Adrenal gland (tissue), 19 donors: ENCODE measurements around the gene UPF3B. TPM values are rescaled to one million over a fixed set of nuclear protein-coding genes. Genes with fewer than 3 reads are reported as not detected.

Experiments used
- DNase-seq, 7 donors: peaks; one replicate each; pipeline ENCODE4 v3.0.0-alpha.2; 2019 to 2020
- H3K27ac ChIP-seq, 5 donors: fragments of 200-600 bp; sonication (generic) in 4 of 5; 1 replicate in 3 of 5; 2 replicates in 2 of 5; pipeline versions ENCODE4 v1.5.1 to v1.8.0; 2016 to 2020; ENCODE audit warnings: mild to moderate bottlenecking in 1 of 5
- H3K27me3 ChIP-seq: fragments of 200-600 bp; 2 replicates; pipeline ENCODE4 v1.8.0; 2021
- H3K36me3 ChIP-seq, 2 donors: fragments of 200-600 bp; replicated peaks in 1 of 2; 1 replicate in 1 of 2; 2 replicates in 1 of 2; pipeline versions ENCODE4 v1.5.1 to v1.8.0; 2018 to 2022
- H3K4me1 ChIP-seq, 2 donors: fragments of 200-600 bp; replicated peaks in 1 of 2; 1 replicate in 1 of 2; 2 replicates in 1 of 2; pipeline versions ENCODE4 v1.5.1 to v1.8.0; 2018 to 2021
- H3K4me3 ChIP-seq, 4 donors: fragments of 200-600 bp; sonication (generic) in 3 of 4; one replicate each; pipeline ENCODE4 v1.5.1; 2016 to 2018
- H3K9me3 ChIP-seq, 3 donors: fragments of 200-600 bp; sonication (generic) in 1 of 3; replicated peaks in 1 of 3; 1 replicate in 2 of 3; 2 replicates in 1 of 3; pipeline versions ENCODE4 v1.5.1 to v1.8.0; 2016 to 2021
- POLR2A ChIP-seq, 2 donors: fragments of 450-650 bp; IDR thresholded peaks; one replicate each; pipeline ENCODE4 v1.6.1; 2017; ENCODE audit warnings: antibody characterized with exemption in 2 of 2, mild to moderate bottlenecking in 2 of 2, moderate library complexity in 1 of 2
- WGBS, 4 donors: extraction: QIAGEN DNeasy Blood & Tissue Kit in 2 of 4; methylation state at CpG; one replicate each; pipeline versions ENCODE4 v1.1.5 to v1.1.7; 2013 to 2017; 5-methylcytosine and 5-hydroxymethylcytosine counted together
- intact Hi-C, 2 donors: fragments of 100-400 bp; cut with DNase I; formaldehyde crosslinking; loops; one replicate each; pipeline versions ENCODE4 v1.14.1 to v1.15.0; 2022 to 2023
- long read RNA-seq, 10 donors: library from polyadenylated mRNA in 3 of 10; unstranded in 2 of 10; stranded (forward) in 1 of 10; transcript quantifications; one replicate each; pipeline ENCODE4 v2.0.0 and lab custom pipeline, GENCODE V29; 2021 to 2026
- polyA plus RNA-seq, 3 donors: library from polyadenylated mRNA; stranded (reverse); fragments of 200-250 nt in 2 of 3; fragments of 350-450 nt in 1 of 3; fragmentation: Illumina TruSeq in 1 of 3; extraction: RNeasy Lipid Tissue Mini Kit (QIAGEN cat#74804) in 1 of 3; gene quantifications; one replicate each; pipeline ENCODE4 v1.2.3, GENCODE V29; 2013 to 2014
- total RNA-seq, 9 donors: library from RNA; depleted of rRNA in 4 of 9; stranded (reverse); fragments of >200 nt in 4 of 9; fragments of 120-200 nt in 1 of 9; fragmentation: NEBNext Ultra II Directional in 1 of 9; extraction: Animal tissue kit (Norgen Biotek cat#: 25700) in 1 of 9; gene quantifications; one replicate each; pipeline versions ENCODE4 v1.1.0 to v1.2.4, GENCODE V29; 2013 to 2023
- TF ChIP-seq, protein P1 (sequence below), 6 experiments: fragments of 450-650 bp in 4 of 6; fragments of 200-600 bp in 2 of 6; sonication (generic) in 1 of 6; IDR thresholded peaks; 1 replicate in 5 of 6; 2 replicates in 1 of 6; pipeline versions ENCODE4 v1.5.1 to v1.8.0; 2016 to 2021; ENCODE audit warnings: antibody characterized with exemption in 6 of 6, mild to moderate bottlenecking in 2 of 6, moderate library complexity in 1 of 6
- donor health status: healthy with polysubstance abuse.
- donor health status: Bipolar disorder and iron deficiency.
- donor health status: DM: yes; HTN: yes; CAD: no.
- donor health status: DM: no; HTN: no; CAD: no.
- donor health status: DM: no; HTN: no; CAD: no.
- donor health status: DM: yes; HTN: yes; CAD: no.

Gene UPF3B, protein sequence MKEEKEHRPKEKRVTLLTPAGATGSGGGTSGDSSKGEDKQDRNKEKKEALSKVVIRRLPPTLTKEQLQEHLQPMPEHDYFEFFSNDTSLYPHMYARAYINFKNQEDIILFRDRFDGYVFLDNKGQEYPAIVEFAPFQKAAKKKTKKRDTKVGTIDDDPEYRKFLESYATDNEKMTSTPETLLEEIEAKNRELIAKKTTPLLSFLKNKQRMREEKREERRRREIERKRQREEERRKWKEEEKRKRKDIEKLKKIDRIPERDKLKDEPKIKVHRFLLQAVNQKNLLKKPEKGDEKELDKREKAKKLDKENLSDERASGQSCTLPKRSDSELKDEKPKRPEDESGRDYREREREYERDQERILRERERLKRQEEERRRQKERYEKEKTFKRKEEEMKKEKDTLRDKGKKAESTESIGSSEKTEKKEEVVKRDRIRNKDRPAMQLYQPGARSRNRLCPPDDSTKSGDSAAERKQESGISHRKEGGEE
- 1 to 10 TPM in 8 of 9 donors, under 1 TPM in 1; 0.95 to 6.2 (median 4.1) TPM for total RNA-seq
- polyA plus RNA-seq, result 10 to 100 TPM; 11.0 to 27.1 (median 14.0) TPM
- long read RNA-seq, donor 1, result 0 reads
- long read RNA-seq, donor 2, result 0 reads
- long read RNA-seq, donor 3, partial matches to known transcripts, result 128 of 942 reads
- long read RNA-seq, donor 3, other reads (novel, unspliced or antisense), result 814 of 942 reads
- long read RNA-seq, donor 4, partial matches to known transcripts, result 5 of 6 reads
- long read RNA-seq, donor 4, other reads (novel, unspliced or antisense), result 1 of 6 reads
- long read RNA-seq, donor 5, transcript UPF3B-202 (10 exons, 2,335 nt), result major isoform, 10 of 14 reads
- long read RNA-seq, donor 5, partial matches to known transcripts, result 0 of 14 reads
- long read RNA-seq, donor 5, other reads (novel, unspliced or antisense), result 4 of 14 reads
- long read RNA-seq, donor 6, partial matches to known transcripts, result 8 of 10 reads
- long read RNA-seq, donor 6, other reads (novel, unspliced or antisense), result 2 of 10 reads
- long read RNA-seq, donor 7, partial matches to known transcripts, result 0 of 1 reads
- long read RNA-seq, donor 7, other reads (novel, unspliced or antisense), result 0 of 1 reads
- long read RNA-seq, donor 8, partial matches to known transcripts, result 0 of 2 reads
- long read RNA-seq, donor 8, other reads (novel, unspliced or antisense), result 0 of 2 reads
- long read RNA-seq, donor 9, result 0 reads
- long read RNA-seq, donor 10, partial matches to known transcripts, result 0 of 1 reads
- long read RNA-seq, donor 10, other reads (novel, unspliced or antisense), result 0 of 1 reads

DNA sequence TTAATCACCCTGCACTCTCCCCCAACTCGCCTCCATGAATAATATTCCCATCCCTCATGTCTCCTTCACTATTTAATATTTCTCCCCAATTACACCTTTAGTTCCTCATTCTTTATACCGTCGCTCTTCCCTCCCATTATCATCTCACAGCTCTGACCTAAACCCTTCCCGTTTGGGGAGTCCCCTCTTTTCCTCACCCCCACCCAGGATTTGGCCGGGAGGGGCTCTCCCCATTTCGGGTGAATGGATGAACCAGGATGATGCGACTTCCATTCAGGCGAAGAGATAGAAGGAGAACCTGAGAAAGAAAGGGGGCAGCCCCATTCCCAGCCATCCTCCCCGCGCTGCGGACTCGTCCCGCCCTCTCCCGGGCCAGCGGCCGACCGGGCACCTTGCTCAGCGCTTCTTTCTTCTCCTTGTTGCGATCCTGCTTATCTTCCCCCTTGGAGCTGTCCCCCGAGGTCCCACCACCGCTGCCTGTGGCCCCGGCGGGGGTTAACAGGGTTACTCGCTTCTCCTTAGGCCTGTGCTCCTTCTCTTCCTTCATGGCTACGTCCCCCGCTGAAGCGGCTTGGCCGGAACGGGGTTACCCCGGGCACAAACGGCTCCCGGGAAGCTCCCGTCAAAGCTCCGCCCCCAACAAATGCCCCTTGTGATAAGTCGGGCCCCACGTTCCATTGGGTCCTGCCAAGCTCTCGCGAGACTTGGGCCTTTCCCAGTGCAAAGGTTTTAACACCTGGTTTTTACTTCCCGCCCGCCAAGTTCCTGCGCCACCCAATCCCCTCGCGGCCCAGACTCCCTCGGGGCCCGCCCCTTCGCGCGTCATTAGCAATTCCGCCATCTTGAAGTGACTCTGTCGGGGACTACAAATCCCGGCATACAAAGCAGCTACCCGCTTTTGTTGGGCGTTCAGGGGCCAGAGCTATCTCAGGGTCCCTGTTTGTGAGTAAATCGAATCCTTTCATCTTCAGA, at the start of gene UPF3B:
TSS of gene UPF3B (minus strand) at position 582 of the 972 bp plus-strand sequence. CDS start at position 547, 35 bp downstream.
- Histone ChIP-seq H3K4me1 (no peaks in the 10 kb centered on the region), H3K27me3 (no peaks in the 10 kb centered on the region), H3K36me3 (no peaks in the 10 kb centered on the region), H3K9me3 (no peaks in the 10 kb centered on the region), H3K4me3 (peak within 1 kb of the TSS in 3 of 4 donors; percentile 32 to 77 (median 33)), H3K27ac (peak within 1 kb of the TSS; percentile 68 to 96 (median 76))
- intact Hi-C loops, result no loop called here
- WGBS, 4 donors, result 0 to 40% (median 11%) methylated on average over 16 to 54 of the region's 54 CpGs
- DNase-seq, result peak; percentile 94 to 99 (median 98)
- TF ChIP-seq, protein P1, sequence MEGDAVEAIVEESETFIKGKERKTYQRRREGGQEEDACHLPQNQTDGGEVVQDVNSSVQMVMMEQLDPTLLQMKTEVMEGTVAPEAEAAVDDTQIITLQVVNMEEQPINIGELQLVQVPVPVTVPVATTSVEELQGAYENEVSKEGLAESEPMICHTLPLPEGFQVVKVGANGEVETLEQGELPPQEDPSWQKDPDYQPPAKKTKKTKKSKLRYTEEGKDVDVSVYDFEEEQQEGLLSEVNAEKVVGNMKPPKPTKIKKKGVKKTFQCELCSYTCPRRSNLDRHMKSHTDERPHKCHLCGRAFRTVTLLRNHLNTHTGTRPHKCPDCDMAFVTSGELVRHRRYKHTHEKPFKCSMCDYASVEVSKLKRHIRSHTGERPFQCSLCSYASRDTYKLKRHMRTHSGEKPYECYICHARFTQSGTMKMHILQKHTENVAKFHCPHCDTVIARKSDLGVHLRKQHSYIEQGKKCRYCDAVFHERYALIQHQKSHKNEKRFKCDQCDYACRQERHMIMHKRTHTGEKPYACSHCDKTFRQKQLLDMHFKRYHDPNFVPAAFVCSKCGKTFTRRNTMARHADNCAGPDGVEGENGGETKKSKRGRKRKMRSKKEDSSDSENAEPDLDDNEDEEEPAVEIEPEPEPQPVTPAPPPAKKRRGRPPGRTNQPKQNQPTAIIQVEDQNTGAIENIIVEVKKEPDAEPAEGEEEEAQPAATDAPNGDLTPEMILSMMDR (IDR thresholded peaks at IDR 0.05), result no peak
- peak; percentile 22 to 76 for TF ChIP-seq POLR2A (IDR thresholded peaks at IDR 0.05)

DNA sequence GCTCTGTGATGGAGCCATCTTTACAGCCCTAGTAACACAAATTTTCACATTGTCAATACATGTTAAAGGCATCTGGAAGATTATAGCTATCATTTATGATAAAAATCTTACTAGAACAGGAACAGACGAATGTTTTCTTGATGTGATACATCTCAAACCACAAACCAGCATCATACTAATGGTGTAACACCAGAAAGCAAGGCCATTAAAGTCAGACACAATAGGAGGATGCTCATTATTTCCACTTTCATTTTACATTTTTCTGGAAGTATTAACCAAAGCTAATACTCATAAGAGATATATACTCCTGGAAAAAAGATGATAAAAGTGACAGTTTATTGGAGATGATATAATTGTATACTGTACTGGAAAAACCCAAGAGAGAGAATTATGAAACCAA, 48.2 kb upstream of the UPF3B start:
- Histone ChIP-seq H3K4me3 (no peak overlapping the region), H3K27ac (no peak overlapping the region), H3K36me3 (no peaks in the 10 kb centered on the region), H3K27me3 (peaks cover 6% of the 10 kb centered on the region), H3K9me3 (no peaks in the 10 kb centered on the region), H3K4me1 (no peaks in the 10 kb centered on the region)
- DNase-seq, result no peak
- TF ChIP-seq, protein P1 (IDR thresholded peaks at IDR 0.05), result no peak
- no peak for TF ChIP-seq POLR2A (IDR thresholded peaks at IDR 0.05)
- 44 to 79% (median 58%) methylated on average over 1 of the region's 1 CpG for WGBS, 4 donors
- intact Hi-C loops, result no loop called here

DNA sequence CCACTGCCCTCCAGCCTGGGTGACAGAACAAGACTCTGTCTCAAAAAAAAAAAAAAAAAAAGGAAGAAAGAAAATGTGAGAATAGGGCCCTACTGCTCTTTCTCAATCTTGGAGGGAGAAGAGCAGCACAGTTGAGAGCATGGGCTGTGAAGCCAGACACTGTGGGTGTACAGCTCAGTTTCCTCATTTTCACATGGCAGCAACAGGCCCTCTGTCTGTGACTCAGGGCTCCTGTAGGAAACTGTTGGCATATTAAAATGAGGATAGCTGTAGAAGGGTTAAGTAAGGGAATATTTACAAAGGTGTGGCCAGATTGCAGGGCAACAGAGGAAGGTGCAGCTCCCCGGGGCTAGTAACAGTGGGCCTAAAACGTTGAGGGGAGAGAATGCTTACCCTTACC, 46.4 kb upstream of the UPF3B start:
- TF ChIP-seq, protein P1 (IDR thresholded peaks at IDR 0.05), result no peak
- TF ChIP-seq POLR2A (IDR thresholded peaks at IDR 0.05), result no peak
- intact Hi-C loops, result no loop called here
- Histone ChIP-seq H3K4me1 (no peaks in the 10 kb centered on the region), H3K9me3 (no peaks in the 10 kb centered on the region), H3K36me3 (no peaks in the 10 kb centered on the region), H3K27ac (no peak overlapping the region), H3K27me3 (peaks cover 13% of the 10 kb centered on the region), H3K4me3 (no peak overlapping the region)
- DNase-seq, result no peak
- WGBS, 4 donors, result 21 to 60% (median 46%) methylated on average over 2 of the region's 2 CpGs
